ENCODE results near the gene CDO1.

CDO1 gene

DNA sequence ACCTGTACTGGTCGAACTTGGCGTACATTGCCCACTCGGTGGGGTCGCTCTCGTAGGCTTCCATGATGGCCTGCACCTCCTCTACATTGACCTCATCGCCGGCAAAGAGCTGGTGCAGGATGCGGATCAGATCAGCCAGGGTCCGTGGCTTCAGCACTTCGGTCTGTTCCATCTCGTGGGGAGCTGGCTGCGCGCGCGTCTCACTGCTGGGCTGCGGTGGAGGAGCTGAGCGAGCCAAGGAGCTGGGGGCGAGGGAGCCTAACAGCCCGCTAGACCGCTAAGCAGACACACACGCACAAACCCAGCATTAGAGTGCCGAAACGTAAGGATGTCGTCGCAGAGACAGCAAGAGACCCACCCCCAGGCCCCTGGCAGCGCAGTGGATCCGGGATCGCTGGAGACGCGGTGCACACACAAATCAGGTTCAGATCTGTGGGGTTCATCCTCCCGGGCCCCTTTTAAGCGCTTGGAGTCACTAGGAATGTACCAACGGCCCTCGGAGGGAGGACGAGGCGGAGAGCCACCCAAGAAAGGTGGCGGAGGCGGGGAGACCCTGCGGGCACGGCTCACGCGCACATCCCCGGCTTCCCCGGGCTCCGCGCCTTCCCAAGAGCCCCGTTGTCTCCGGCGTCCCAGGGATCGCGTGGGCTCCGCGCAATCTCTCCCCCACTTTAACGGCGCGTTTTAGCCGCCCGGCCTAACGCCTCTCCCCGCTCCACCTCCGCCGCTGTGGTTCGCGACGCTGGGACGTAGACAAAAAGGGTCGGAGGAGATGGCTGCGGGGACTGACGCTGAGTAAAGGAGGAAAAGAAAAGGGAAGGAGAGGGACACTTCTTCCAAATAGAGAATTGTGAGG is at the start of gene CDO1:
Gene CDO1 (minus strand): TSS at position 434 of the 856 bp plus-strand sequence. CDS start 262 bp downstream, at position 172.
- DNase-seq (ENCODE audit: low spot score): no peak

- DNase-seq (ENCODE audit: low spot score): no peak
Observed at GRCh38 chr5:115859378-115859777, 42.9 kb upstream of the CDO1 start.

GRCh38 chr5:115858396-115858795 is 41.9 kb upstream of the CDO1 start:
- DNase-seq (ENCODE audit: low spot score): no peak

DNA sequence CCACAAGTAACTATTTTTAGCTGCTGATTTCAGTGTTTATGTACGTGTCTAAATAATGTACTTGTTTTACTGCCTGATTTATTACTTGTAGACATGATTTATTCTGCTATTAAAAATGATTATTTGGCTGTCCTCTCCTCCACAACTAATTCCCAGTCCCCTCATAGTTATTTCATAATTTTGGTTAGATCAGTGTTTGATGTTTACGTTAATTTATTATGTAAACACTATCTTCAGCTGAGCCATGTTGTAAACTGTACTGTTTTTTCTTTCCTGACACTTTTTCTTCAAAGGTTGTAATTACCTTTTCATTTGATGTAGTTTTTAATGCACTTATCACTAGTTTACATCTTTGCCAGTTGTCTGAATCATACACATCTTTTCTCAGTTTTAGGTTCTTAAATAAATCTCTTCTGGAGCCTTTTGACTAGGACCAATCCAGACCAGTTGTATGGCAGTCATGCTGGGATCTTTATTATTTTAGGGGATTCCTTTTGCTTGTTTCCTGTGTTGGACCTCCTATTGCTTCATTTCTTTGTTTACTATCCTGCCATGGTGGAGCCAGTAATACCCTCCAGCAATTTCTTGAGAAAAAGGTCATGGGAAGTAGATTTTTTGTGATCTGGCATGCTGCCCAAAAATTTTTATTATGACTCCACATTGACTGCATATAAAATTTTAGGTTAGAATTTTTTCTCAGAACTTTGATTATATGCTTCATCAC is 41.3 kb upstream of the CDO1 start:
- no peak for DNase-seq (ENCODE audit: low spot score)

- no peak for DNase-seq (ENCODE audit: low spot score)
Observed at GRCh38 chr5:115857057-115857479, 40.6 kb upstream of the CDO1 start.

DNA sequence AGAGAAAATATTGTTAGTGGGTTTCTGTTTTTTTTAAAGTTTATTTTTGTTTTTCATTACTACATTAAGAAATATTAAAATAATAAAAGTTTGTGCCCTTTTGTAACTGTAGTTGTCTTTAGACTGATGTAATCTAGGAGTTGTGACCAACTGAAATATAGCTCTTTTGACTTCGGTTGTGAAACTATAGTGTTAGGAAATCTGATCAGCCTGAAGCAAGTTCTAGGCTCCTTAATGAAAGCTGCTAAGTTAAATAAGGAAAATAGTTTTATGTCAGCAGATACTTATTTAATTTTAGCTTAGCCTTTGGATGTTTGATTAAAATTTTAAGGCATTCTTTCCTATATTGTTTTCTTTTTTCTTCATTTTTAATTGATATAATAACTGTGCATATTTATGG is 39.5 kb upstream of the CDO1 start:
- DNase-seq (ENCODE audit: low spot score): no peak

DNA sequence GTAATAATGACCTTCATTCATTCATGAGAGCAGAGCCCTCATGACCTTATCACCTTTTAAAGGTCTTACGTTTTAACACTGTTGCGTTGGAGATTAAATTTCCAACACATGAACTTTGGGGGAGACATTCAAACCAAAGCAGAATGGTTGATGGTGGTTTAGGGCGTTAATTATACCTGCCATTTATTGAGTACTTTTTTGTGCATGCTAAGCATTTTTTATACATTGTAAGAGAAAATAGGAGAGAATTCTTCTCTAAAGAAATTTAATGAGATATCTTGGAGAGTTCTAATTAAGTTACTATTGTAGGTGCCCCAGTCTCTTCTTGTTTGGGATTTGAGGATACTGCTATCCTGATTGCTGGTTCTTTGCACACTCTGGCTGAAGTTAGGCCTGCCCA is 37.7 kb upstream of the CDO1 start:
- no peak for DNase-seq (ENCODE audit: low spot score)

DNA sequence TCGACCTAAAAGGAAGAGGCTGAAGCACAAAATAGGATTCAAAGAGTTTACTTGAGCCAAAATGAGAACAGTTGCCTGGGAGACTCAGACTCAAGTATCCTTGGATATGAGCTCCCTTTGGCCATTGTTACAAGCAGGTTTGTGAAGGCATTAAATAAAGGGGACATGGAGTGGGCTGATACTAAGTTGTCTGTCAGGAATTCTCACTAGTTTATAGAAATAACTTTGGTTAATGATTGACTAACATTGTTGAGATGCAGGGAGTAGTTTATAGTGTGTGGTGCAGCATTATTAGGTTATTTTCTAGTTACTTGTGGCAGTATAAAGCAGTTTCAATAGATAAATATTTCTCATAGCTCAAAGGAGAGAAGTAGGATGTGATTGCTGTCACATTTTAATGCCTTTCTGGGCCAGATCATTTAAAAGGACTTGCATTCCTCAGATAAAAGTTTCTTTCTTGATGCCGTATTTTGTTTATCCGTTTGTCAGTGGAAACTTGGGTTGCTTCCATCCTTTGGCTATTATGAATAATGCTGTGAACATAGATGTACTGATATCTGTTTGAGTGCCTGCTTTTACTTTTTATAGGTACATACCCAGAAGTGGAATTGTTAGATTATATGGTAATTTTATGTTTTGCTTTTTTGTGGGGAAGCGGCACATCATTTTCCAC is 34.4 kb upstream of the CDO1 start:
- no peak for DNase-seq (ENCODE audit: low spot score)

GRCh38 chr5:115849258-115849798 is 32.9 kb upstream of the CDO1 start:
- DNase-seq (ENCODE audit: low spot score): no peak

- DNase-seq (ENCODE audit: low spot score): no peak
Observed at GRCh38 chr5:115847290-115847689, 30.8 kb upstream of the CDO1 start.

DNA sequence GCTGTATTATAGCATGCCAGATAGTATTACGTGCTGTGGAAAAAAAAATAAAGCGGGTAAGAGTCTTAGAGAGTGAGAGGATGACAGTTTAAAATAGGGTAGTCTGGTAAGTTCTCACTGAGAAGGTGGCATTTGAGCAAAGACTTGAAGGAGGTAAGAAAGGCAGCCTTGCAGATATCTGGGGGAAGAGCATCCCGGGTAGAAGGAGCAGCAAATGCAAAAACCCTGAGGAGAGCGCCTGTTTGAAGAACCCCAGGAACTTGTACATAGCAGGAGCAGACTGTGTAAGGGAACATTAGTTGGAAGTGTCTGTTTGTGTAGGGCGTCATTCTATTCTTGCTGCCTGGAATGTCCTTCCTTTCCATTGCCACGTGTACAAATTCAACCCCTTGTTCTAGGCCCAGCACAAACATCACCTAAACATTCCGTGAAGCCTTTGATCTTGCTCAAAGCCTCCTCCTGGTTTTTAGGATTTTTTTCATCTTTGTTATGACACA is 27.9 kb upstream of the CDO1 start:
- no peak for DNase-seq (ENCODE audit: low spot score)

DNA sequence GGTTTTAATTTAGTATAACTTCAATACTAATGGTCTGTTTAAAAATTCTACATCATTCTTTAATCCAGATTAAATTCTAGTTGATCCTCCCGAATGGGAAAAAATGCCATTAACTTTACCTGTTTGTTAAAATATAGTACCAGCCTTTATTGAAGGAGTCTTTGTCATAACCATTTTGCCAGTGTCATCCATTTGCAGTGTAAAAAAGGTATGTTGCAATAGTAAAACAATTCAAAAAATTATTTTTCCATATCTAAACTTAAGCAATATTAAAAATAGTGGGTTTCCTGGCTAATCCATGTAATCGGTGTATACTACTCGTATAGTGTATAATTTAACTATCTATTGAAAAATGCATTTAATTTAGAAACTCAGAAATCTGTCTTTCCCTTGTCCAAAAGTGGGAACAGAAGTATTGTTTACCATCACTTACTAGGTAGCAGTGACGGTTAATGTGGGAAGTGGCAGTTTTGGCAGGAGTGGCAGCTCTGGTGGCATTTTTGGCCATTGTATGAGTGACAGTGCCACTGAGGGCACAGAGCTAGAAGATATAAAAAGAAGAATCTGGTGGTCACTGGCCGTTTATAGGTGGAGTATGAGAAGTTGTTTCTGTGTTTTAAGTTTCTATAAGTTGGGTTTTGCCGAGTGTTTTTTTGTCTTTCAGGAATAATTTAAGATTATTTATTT is 27.1 kb upstream of the CDO1 start:
- no peak for DNase-seq (ENCODE audit: low spot score)

- DNase-seq (ENCODE audit: low spot score): peak; percentile 11
Observed at GRCh38 chr5:115842952-115843351, 26.5 kb upstream of the CDO1 start.

DNA sequence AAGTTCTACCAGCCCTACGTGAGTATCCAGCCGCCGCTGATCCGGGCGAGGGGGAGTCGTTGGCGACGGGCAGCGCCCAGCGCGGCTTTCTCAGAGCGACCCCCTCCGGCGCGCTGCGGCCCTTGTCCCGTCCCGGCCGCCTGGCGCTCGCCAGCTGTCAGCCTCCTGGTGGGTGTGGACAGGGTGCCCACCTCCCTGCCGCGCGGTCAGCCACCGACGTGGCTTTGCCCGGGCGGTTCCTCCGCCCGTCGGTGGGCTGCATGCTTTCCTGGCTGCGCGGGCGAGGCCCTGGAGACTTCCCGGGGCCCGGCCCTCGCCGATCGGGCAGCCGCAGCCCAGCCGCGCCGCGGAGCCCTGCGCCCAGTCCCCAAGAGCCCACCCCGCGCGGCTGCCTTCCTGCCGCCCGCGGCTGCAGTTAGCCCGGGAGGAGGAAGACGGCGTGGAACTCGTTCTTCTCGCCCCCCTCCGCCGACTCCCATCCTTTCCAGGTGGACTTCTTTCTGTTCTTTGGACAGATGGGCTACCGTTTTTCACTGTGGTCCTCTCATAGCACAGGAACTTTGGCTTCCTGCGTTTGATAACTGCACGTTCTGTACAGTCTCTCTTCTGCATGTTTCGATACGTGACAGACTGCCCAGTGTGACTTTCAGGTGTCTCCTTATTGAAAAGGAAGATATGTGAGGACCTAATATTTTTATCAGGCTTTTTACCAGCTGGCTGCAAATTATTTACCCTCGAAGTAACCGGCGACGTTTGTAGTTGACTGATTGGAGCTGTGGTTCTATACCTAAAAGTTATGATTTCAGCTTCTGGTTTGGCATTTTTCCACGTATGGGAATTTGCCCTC is 25.9 kb upstream of the CDO1 start:
- DNase-seq (ENCODE audit: low spot score): peak; percentile 23

DNA sequence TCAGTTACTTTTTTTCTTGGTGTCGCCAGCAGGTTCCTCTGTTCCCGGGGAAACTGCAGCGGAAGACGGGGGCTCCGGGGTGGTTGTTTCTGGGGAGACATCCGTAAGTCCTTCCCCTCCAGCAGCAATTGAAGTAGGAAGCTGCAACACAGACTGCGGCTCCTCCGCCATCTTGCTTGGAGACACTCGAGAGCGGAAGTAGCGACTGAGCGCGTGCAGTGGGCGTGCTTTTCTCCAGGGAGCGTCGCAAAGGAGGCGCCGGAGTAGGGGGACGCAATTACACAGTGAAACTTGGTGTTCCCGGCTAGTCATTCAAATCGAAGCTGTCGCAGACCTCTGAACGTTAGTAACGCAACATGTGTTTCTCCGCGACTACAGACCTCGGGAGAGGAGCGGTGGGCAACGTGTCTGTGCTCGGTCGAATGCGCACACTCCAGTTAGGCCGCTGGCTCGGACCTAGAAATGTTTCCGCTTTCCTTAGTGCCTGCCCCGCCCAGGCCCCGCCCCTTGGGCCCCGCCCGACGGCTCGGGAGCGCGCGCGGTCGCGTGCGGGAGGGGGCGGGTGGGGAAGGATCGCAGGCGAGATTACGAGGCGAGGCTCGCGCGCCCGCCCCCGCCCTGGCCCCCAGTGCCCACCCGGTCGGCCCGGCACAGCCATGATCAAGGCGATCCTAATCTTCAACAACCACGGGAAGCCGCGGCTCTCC is 25.1 kb upstream of the CDO1 start, which contains the start of the genes AP3S1 and ATG12:
Gene AP3S1 (plus strand): TSS at position 554 of the 707 bp plus-strand sequence. CDS start 103 bp downstream, at position 657.
Gene ATG12 (minus strand): TSS at position 184 of the 707 bp plus-strand sequence. CDS start 13 bp downstream, at position 171.
- DNase-seq (ENCODE audit: low spot score): peak; percentile 92

DNA sequence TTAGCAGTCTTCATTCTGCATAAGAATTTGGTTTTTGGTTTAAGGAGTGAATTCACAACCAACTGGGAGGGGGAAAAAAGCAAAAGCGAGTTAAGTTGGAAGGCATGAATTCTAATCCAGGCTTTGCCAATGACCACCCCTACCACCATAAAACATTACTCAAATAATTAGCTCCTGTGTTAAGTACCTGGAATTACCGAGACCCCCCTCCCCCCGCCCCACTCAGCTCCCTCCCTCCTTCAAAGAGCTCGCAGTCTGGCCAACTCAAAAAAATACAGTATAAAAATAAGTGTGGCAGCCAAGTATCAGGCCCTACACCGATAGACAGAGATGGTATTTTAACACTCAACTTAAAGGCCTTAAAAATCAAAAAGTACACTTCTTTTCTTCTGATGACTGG is 24.4 kb upstream of the CDO1 start:
- DNase-seq (ENCODE audit: low spot score): no peak

- DNase-seq (ENCODE audit: low spot score): peak; percentile 74
Observed at GRCh38 chr5:115838885-115839518, 22.5 kb upstream of the CDO1 start.

DNA sequence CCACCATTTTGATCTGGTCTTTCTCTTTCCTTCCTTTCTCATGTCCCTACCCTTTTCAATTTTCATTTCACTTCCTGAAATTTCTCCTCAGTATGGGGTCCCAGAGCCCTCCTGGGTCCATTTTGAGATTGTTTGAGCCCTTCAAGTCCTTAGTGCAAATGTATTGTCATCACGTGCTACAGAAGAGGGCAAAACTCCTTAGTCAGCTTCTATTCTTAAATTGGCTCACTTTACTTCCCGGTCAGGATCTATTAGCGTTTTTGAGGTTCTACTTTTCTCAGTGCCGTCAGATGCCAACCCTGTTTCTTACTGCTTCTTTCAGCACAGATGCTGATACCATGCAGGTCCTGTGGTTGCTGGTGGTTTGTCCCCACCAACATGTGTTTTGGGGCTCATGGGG is 19.0 kb upstream of the CDO1 start:
- no peak for DNase-seq (ENCODE audit: low spot score)

DNA sequence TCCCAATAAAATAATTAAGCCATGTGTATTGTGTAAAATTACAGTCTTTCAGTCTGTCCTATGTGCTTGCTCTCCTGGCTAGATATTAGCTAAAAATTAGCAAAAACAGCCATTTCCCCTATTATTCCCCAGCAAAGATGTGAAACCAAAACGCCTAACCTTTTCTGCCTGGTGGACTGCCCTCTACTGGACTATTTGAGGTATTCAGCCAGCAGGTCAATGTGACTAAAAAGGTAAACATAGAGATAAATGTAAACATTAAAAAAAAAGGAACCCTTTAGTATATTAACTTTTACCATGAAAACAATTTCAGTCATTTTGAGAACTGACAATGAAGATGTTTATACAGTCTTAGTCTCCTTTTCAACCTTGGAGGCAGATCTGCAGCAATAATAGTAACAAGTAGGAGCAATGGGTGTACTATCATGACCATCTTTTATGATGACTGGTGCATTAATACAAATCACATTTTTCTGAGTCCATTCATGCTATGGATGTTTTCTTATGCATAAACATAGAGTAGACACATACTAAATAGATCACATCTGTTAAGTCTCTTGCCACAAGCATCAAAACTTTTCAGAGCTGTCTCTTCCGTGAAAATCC is 14.8 kb upstream of the CDO1 start:
- peak; percentile 63 for DNase-seq (ENCODE audit: low spot score)
